D721Med (cell line): ENCODE results near the gene EFCAB9.
"Not testable (repeated sequence)": the region's sequence is repeated elsewhere in the genome, so short reads cannot be mapped to it uniquely, and the experiment has no call there.

ENCODE experiments used
- DNase-seq: peaks from one replicate; pipeline ENCODE4 v3.0.0; 2011; ENCODE audit warnings: low spot score; ENCODE audit not compliant: insufficient read length
- FAIRE-seq: peaks from 2 replicates; lab custom pipeline; 2011; peaks lifted over from hg19 to GRCh38; lab: Jason Lieb, UNC
- CTCF ChIP-seq: IDR thresholded peaks from 2 replicates; pipeline ENCODE4 v1.5.1; 2012; ENCODE audit warnings: mild to moderate bottlenecking, control low read depth; ENCODE audit not compliant: insufficient read depth; ENCODE audit errors: missing control alignments

EFCAB9 gene

DNA sequence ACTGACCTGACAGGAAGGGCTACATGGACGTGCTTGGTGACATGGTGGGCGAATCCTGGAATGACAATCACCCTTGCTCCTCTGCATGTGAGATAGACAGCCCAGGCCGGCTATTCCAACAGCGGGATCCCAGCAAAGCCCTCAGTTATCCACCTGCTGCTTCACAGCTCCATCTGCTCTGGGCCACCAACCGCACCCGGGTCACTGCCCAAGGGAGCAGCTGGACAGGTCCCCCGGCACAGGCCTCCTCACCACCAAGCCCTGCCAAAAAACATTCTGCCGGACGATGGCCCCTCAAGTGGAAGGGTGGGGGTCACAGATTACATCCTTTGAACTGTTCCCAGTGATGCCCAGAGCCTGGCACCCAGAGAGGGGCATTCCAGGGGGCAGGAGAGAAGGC, 45.6 kb upstream of the EFCAB9 start:
- DNase-seq (no peak), FAIRE-seq (no peak)
- no peak for TF ChIP-seq CTCF

GRCh38 chr5:172149073-172149472, 44.9 kb upstream of the EFCAB9 start:
- DNase-seq: no peak
- FAIRE-seq: no peak
- TF ChIP-seq CTCF: no peak

DNA sequence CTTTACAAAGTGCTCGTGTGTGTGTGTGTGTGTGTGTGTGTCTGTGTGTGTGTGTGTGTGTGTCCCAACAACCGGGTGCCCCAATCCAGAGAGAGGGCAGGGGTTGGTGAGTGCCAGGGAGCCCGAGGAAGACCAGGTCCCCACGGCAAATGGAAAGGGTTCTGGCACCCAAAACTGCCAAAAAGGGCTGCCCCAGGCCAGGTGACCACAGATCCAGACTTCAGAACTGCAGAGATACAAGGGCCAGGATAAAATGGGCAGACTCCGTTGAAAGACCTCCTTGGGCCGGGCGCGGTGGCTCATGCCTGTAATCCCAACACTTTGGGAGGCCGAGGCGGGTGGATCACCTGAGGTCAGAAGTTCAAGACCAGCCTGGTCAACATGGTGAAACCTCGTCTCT, 44.5 kb upstream of the EFCAB9 start:
- not testable (repeated sequence) for FAIRE-seq, DNase-seq

DNA sequence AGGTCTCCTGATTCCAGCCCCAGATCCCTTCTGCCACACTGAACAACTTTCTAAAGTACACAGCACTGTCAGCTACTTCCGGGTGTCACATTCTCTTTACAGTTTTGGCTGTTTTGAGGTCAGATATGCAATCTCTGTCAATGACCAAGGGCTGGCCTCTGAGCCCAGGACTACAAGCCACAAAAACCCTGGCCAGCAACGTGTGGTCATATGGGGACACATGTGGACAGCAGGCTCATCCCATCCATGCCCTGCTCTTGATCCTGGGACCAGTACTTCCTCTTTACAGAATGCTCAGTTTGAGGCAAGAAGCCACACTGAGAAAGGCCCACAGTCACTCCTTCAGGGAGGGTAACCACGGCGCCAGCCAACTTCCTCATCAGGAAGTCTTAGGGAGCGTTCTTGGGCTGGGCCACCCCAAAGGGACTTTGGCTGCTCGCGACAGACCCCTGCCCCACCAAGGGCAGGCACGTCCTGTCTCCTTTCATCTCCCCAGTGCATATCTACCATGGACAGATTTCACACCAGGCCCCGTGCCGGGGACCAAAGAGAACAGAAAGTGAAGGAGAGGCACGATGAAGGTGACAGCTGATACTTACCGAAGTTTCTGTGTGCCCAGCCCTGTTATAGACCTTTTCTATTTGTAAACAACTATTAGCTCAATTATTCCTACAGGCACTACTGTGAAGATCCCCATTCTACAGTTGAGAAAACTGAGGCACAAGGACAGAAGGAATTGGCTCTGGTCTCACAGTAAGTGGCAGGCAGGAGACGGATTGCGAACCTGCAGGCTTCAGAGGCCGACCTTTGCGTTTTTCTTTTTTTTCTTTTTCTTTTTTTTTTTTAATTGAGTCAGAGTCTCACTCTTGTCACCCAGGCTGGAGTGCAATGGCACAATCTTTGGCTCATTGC, 43.2 kb upstream of the EFCAB9 start:
- no peak for DNase-seq
- no peak for TF ChIP-seq CTCF
- FAIRE-seq: no peak

GRCh38 chr5:172151661-172152210, 42.2 kb upstream of the EFCAB9 start:
- no peak for TF ChIP-seq CTCF
- no peak for DNase-seq
- FAIRE-seq: no peak

DNA sequence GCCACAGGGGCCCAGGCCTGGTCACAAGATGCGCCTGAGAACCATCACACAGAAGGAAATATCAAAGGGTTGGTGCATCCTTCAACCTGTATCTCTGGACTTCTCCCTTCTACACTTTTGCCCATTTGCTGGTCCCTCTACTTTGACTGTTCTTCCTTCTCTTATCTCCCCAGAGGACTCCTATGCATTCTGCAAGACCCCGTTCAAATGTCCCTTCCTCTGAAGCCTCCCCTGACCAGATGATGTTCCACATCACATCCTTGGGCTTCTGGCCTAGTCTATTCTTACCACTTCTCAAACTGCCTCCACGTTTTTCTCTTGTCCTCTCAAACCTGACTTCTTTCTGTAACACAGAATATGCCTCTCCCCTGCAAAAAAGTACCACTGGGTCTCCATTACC, 40.3 kb upstream of the EFCAB9 start:
- no peak for TF ChIP-seq CTCF
- no peak for DNase-seq
- FAIRE-seq: no peak

DNA sequence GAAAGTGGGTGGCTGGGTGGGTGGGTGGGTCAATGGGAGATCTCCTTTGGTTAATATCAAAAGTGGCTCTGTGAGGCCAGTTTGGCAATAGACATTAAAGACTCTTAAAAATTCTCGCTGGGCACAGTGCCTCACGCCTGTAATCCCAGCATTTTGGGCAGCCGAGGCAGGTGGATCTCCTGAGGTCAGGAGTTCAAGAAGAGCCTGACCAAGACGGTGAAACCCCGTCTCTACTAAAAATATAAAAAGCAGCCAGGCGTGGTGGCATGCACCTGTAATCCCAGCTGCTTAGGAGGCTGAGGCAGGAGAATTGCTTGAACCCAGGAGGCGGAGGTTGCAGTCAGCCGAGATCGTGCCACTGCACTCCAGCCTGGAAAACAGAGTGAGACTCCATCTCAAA, 38.9 kb upstream of the EFCAB9 start:
- FAIRE-seq: not testable (repeated sequence)

DNA sequence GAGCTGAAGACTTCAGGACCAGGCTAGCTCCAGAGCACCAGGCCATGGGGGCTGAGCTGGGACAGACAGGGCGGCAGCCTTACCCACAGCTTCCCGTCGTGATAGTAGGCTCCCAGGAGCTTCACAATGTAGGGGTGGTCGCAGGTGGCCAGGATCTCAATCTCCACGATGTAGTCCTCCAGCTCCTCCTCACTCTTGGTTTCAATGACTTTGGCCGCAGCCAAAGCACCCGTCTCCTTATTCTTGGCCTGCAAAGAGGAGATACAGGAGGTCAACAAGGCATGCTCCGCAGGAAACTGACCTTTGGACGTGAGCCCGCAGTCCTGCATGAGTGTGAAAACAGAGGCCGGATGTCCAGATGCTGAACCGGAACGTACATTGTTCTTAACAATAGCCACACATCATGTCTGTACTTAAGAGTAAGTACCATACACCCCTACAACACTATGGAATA, 37.4 kb upstream of the EFCAB9 start:
- no peak for DNase-seq
- no peak for FAIRE-seq
- TF ChIP-seq CTCF: no peak

More for the DNA sequence above, 38.9 kb upstream of the EFCAB9 start:
- DNase-seq: not testable (repeated sequence)
